NCI-H774 (cell line): ENCODE data around the gene TMEM250.

ENCODE experiments used
- DNase-seq: peaks from one replicate; lab custom pipeline; 2025; lab: John Stamatoyannopoulos, UW

Gene TMEM250

DNA sequence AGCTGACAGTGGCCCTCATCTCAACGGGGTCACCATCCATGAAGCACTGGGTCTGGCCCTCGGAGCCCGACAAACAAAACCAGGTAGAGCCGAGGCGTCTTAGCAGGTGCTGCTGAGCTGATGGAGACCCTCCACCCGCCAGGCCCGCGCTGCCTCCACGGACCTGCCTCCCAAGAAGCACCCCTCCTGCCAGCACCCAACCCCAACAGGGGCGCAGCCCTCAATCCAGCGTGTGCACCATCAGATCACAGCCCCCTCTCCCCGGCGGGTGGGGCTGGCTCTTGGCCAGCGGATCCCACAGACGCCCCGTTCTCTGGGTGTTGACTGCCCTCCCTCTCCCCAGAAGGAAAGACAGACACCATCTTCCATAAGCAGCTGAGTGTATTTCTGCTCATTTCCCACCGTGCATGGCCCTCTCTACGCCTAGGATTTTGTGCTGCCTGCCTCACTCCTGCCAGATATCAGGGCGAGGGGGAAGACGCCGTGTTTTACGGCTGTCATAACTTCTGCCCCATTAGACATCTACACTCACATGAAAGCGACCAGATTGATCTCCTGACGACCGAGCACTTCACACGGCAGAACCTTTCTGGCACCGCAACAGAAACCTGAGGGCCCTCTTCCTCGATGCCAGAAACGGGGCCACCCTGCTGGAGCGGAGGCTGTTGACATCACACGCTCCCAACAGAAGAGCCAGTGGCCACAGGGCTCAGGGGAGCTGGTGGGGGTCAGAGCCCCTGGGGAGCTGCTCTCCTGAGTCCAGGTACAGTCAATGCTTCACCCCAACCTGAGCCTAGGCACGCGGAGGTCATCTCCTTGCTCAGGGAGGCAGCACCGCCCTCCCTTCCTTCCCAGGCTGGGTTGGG, 35.9 kb downstream of the TMEM250 start:
- no peak for DNase-seq

- DNase-seq: no peak
Observed at GRCh38 chr9:136081826-136082495, 36.7 kb downstream of the TMEM250 start.

- no peak for DNase-seq
Observed at GRCh38 chr9:136081113-136081825, 37.4 kb downstream of the TMEM250 start.

DNA sequence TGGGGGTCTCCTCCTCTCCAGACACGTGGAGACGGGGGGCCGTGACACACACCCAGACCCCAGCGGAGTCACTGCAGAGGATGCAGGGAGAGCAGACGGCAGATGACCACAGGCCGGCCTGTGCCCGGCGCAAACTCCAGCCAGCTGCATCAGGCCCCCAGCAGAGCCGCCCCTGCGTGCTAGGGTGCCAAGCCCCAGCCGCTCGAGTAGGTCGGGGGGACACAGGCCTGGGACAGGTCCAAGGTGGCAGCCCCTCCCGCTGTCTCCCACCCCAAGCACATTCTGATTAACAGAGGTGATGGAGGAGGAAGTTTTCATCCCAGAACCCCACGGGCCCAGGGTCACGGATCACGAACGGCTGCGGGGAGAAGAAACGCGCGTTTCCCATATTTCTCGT, 38.0 kb downstream of the TMEM250 start:
- DNase-seq: no peak

DNA sequence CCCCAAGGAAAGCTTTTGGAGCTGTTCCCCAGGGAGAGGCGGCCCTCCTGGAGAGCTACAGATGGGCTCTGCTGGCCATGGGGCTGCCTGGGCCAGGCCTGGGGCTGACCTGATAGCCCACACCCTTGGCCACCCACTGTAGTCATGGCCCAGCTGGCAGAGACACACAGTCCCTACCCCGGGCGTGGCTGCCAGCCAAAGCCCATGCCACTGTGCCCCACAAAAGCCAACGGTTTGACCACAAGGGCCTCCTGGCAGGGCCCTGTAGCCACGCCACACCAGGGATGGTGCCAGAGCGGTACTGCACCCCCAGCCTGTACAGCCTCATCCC, 38.8 kb downstream of the TMEM250 start:
- no peak for DNase-seq

GRCh38 chr9:136079211-136079915, 39.3 kb downstream of the TMEM250 start:
- no peak for DNase-seq

GRCh38 chr9:136078498-136079011, 40.1 kb downstream of the TMEM250 start:
- DNase-seq: no peak

- no peak for DNase-seq
Observed at GRCh38 chr9:136078024-136078423, 40.7 kb downstream of the TMEM250 start.

DNA sequence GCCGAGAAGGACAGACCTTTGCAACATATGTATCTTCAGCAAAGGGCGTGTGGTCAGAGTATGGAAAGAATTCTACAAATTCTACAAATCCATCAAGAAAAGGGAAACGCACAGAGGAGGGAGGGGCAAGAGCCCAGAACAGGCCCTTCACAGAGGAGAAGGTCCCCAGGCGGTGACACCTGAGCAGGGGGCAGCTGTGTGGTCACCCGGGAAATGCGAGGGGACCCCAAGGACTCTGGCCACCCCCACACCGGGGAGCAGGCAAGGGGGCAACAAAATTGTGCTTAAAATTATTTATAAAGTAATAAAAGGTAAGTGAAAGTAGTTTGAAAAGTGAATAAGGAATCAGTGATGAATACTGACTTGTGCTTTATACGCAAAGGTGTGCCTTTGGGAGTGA, 41.2 kb downstream of the TMEM250 start:
- no peak for DNase-seq

- no peak for DNase-seq
Observed at GRCh38 chr9:136075881-136076678, 42.6 kb downstream of the TMEM250 start.

DNA sequence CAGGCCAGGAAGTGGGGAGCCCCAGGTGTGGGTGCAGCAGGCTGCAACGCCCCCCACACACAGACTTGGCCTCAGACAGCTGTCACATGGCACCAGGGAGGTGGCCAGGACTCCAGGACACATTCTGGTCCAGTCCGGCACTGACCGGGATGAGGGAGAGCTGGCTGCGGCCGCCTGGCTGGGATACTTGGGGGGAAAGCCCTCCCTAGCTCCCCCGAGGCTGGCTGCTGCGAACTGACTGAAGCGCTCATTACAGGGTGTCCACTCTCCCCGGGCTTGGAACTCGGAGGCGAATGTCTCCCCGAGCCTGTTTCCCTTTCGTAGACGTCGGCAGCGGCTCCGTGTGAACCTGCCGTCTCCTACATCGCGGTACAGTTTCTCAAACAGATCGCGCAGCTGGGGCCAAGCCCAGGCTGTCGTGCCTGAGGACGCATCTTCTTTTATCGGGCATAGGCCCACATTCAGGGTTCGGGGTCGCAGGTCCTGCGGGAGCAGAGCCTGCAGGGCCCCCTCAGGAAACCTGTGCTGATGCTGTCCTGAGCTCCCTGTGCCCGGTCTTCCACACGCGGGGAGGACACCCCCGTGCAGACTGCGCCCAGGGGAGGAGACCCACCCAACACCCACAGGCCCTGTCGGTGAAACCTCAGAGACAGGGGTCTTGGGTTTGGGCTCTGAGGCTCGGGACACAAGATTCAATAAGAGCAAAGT, 43.4 kb downstream of the TMEM250 start:
- DNase-seq: no peak

GRCh38 chr9:136074706-136075105, 44.0 kb downstream of the TMEM250 start:
- DNase-seq: no peak
